ENCODE results near the gene LRRC47. TPM values are rescaled to one million over a fixed set of nuclear protein-coding genes. Genes with fewer than 3 reads are reported as not detected.
A peak's percentile ranks its signal among the peaks of the same experiment; 100 is the strongest.

LRRC47 gene
- total and polyA plus RNA-seq, 2 of the 13 experiments (the other 11 are each of a cell fraction or from before 2014, with no cell fraction given) = 18.3 to 52.5 TPM

GRCh38 chr1:3771108-3772026 is 24.9 kb downstream of the LRRC47 start (continued):
- TF ChIP-seq, protein P1, sequence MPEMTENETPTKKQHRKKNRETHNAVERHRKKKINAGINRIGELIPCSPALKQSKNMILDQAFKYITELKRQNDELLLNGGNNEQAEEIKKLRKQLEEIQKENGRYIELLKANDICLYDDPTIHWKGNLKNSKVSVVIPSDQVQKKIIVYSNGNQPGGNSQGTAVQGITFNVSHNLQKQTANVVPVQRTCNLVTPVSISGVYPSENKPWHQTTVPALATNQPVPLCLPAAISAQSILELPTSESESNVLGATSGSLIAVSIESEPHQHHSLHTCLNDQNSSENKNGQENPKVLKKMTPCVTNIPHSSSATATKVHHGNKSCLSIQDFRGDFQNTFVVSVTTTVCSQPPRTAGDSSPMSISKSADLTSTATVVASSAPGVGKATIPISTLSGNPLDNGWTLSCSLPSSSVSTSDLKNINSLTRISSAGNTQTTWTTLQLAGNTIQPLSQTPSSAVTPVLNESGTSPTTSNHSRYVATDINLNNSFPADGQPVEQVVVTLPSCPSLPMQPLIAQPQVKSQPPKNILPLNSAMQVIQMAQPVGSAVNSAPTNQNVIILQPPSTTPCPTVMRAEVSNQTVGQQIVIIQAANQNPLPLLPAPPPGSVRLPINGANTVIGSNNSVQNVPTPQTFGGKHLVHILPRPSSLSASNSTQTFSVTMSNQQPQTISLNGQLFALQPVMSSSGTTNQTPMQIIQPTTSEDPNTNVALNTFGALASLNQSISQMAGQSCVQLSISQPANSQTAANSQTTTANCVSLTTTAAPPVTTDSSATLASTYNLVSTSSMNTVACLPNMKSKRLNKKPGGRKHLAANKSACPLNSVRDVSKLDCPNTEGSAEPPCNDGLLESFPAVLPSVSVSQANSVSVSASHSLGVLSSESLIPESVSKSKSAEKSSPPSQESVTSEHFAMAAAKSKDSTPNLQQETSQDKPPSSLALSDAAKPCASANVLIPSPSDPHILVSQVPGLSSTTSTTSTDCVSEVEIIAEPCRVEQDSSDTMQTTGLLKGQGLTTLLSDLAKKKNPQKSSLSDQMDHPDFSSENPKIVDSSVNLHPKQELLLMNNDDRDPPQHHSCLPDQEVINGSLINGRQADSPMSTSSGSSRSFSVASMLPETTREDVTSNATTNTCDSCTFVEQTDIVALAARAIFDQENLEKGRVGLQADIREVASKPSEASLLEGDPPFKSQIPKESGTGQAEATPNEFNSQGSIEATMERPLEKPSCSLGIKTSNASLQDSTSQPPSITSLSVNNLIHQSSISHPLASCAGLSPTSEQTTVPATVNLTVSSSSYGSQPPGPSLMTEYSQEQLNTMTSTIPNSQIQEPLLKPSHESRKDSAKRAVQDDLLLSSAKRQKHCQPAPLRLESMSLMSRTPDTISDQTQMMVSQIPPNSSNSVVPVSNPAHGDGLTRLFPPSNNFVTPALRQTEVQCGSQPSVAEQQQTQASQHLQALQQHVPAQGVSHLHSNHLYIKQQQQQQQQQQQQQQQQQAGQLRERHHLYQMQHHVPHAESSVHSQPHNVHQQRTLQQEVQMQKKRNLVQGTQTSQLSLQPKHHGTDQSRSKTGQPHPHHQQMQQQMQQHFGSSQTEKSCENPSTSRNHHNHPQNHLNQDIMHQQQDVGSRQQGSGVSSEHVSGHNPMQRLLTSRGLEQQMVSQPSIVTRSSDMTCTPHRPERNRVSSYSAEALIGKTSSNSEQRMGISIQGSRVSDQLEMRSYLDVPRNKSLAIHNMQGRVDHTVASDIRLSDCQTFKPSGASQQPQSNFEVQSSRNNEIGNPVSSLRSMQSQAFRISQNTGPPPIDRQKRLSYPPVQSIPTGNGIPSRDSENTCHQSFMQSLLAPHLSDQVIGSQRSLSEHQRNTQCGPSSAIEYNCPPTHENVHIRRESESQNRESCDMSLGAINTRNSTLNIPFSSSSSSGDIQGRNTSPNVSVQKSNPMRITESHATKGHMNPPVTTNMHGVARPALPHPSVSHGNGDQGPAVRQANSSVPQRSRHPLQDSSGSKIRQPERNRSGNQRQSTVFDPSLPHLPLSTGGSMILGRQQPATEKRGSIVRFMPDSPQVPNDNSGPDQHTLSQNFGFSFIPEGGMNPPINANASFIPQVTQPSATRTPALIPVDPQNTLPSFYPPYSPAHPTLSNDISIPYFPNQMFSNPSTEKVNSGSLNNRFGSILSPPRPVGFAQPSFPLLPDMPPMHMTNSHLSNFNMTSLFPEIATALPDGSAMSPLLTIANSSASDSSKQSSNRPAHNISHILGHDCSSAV (CRISPR knock-in tag; IDR thresholded peaks at IDR 0.05; ENCODE audit: borderline replicate concordance) = no peak
- TF ChIP-seq LRRFIP1 (CRISPR knock-in tag; conservative IDR thresholded peaks at IDR 0.05) (no peak), CAMTA2 (CRISPR knock-in tag; IDR thresholded peaks at IDR 0.05; ENCODE audit: borderline replicate concordance) (no peak), PAWR (CRISPR knock-in tag; IDR thresholded peaks at IDR 0.05; ENCODE audit: borderline replicate concordance) (no peak), NFRKB (IDR thresholded peaks at IDR 0.05) (no peak), ZSCAN30 (CRISPR knock-in tag; IDR thresholded peaks at IDR 0.05) (no peak), SALL2 (CRISPR knock-in tag; IDR thresholded peaks at IDR 0.05) (peak; percentile 66), ZNF160 (CRISPR knock-in tag; IDR thresholded peaks at IDR 0.05) (no peak), ZNF326 (CRISPR knock-in tag; IDR thresholded peaks at IDR 0.05; ENCODE audit: borderline replicate concordance) (no peak), MED13 (CRISPR knock-in tag; IDR thresholded peaks at IDR 0.05) (no peak), ZNF766 (CRISPR knock-in tag; IDR thresholded peaks at IDR 0.05; ENCODE audit: borderline replicate concordance) (no peak)
- TF ChIP-seq, protein P2, sequence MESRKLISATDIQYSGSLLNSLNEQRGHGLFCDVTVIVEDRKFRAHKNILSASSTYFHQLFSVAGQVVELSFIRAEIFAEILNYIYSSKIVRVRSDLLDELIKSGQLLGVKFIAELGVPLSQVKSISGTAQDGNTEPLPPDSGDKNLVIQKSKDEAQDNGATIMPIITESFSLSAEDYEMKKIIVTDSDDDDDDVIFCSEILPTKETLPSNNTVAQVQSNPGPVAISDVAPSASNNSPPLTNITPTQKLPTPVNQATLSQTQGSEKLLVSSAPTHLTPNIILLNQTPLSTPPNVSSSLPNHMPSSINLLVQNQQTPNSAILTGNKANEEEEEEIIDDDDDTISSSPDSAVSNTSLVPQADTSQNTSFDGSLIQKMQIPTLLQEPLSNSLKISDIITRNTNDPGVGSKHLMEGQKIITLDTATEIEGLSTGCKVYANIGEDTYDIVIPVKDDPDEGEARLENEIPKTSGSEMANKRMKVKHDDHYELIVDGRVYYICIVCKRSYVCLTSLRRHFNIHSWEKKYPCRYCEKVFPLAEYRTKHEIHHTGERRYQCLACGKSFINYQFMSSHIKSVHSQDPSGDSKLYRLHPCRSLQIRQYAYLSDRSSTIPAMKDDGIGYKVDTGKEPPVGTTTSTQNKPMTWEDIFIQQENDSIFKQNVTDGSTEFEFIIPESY (CRISPR knock-in tag; IDR thresholded peaks at IDR 0.05) = no peak
